H7 (cell line): Measurements from ENCODE around the gene ILKAP. TPM values are rescaled to one million over a fixed set of nuclear protein-coding genes. Genes with fewer than 3 reads are reported as not detected.
A peak's percentile ranks its signal among the peaks of the same experiment; 100 is the strongest.

Experiments used
- DNase-seq: peaks from one replicate; pipeline ENCODE4 v3.0.0; 2012
- H3K27me3 ChIP-seq: 2 replicates; pipeline ENCODE4 v1.6.0; 2011; ENCODE audit warnings: mild to moderate bottlenecking, low read length; ENCODE audit not compliant: control insufficient read depth, insufficient read depth
- H3K36me3 ChIP-seq: replicated peaks from 2 replicates; pipeline ENCODE4 v1.5.1; 2011; ENCODE audit warnings: low read length; ENCODE audit not compliant: control insufficient read depth, insufficient read depth
- H3K4me3 ChIP-seq: 2 replicates; pipeline ENCODE4 v1.5.1; 2011; ENCODE audit warnings: low read depth, mild to moderate bottlenecking, control low read depth, low read length, moderate library complexity; ENCODE audit not compliant: insufficient read depth
- total RNA-seq: library from RNA; depleted of rRNA; stranded (reverse); fragments of >200 nt; shearing (Covaris generic); gene quantifications from 2 replicates; pipeline ENCODE4 v1.2.3, GENCODE V29; 2014

Gene ILKAP
- total RNA-seq, 1 experiment from 2014 or later: 12.8 TPM

- no peak for DNase-seq
- peaks cover 4% of the 10 kb centered on the region for H3K36me3 ChIP-seq
- peaks cover 2% of the 10 kb centered on the region; the same call in 1 of the 2 replicates for H3K27me3 ChIP-seq
- no peak overlapping the region for H3K4me3 ChIP-seq
Measured at GRCh38 chr2:238169048-238169707, 34.3 kb downstream of the ILKAP start.

GRCh38 chr2:238168196-238169047, 35.1 kb downstream of the ILKAP start:
- H3K27me3 ChIP-seq: peaks cover 5% of the 10 kb centered on the region; the same call in 1 of the 2 replicates
- DNase-seq: no peak
- H3K36me3 ChIP-seq: peaks cover 4% of the 10 kb centered on the region
- H3K4me3 ChIP-seq: no peak overlapping the region

- peaks cover 4% of the 10 kb centered on the region for H3K36me3 ChIP-seq
- H3K27me3 ChIP-seq: peaks cover 11% of the 10 kb centered on the region; the same call in 1 of the 2 replicates
- H3K4me3 ChIP-seq: no peak overlapping the region
- DNase-seq: peak; percentile 47
Measured at GRCh38 chr2:238167761-238168160, 35.7 kb downstream of the ILKAP start.

DNA sequence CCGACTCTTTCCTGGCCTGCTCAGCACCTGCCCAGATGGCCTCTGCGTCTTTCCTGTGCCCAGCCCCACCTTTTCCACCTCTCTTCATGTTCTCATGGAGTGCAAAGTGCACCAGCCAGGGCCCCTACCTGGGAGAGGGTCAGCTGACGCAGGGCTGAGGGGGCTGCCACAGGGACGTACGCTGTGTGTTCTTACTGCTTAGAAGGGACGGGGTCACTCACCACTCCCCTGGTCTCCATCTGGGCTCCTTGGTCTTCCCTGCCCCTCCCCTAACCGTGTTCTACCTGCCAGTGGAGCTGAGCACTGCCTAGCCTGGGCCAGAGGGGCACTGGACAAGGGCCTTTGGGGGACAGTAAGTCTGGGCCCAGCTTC, 36.2 kb downstream of the ILKAP start:
- DNase-seq: peak; percentile 56
- peaks cover 16% of the 10 kb centered on the region; the same call in 1 of the 2 replicates for H3K27me3 ChIP-seq
- peaks cover 4% of the 10 kb centered on the region for H3K36me3 ChIP-seq
- H3K4me3 ChIP-seq: no peak overlapping the region

- H3K27me3 ChIP-seq: peaks cover 17% of the 10 kb centered on the region; the same call in 1 of the 2 replicates
- H3K36me3 ChIP-seq: peaks cover 4% of the 10 kb centered on the region
- H3K4me3 ChIP-seq: no peak overlapping the region
- peak; percentile 47 for DNase-seq
Measured at GRCh38 chr2:238166391-238167343, 36.8 kb downstream of the ILKAP start.

DNA sequence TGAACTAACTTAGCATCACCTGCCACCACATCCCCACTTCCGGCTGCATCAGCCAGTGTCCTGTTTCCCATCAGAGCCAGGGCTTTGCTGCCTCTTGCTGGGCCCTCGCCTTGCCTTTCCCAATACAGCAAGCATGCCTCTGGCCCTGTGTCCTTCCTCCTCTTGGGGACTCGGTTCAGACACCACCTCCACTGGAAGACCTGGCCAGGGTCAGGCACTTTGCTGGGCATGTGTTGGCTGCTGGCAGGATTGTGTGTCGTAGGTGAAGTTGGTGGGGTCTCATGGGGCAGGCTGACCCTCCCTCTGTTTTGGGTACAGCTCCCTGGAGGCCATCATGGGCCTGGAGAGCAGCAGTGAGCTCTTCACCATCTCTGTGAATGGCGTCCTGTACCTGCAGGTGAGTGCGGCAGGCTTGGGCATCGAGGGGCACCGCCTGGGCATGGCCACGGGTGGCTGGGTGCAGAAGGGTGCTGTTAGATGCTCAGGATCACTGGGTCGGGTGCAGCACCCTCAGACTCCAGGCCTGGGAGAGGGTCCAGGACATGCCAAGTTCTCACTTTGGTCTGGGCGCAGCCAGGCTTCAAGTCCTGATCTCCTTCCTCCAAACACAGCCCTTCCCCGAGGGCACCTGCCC, 38.1 kb downstream of the ILKAP start:
- DNase-seq: peak; percentile 49
- Histone ChIP-seq H3K4me3 (no peak overlapping the region), H3K36me3 (peaks cover 2% of the 10 kb centered on the region), H3K27me3 (peaks cover 17% of the 10 kb centered on the region)

DNA sequence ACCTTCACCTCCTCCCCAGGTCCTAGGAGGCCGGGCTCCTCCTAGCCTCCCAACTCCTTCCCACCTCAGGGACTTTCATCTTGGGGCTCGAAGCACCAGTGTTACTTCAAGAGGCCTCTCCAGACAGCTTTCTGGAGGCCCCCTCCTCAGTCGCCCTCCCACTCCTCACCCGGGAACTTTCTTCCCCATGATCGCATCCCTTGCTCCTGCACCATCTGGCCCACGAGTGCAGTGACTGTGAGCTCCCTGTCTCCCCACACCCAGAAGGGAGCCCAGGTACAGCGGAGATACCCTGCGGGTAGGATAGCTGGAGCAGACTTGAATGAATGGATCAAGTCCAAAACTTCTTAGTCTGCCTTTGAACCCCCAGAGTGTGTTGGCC, 38.6 kb downstream of the ILKAP start:
- DNase-seq: peak; percentile 44
- H3K4me3 ChIP-seq: no peak overlapping the region

GRCh38 chr2:238163481-238164198, 39.9 kb downstream of the ILKAP start:
- Histone ChIP-seq H3K27me3 (peaks cover 27% of the 10 kb centered on the region), H3K4me3 (peak overlapping the region; percentile 24; the same call in 1 of the 2 replicates), H3K36me3 (no peaks in the 10 kb centered on the region)
- peak; percentile 87 for DNase-seq

More for the DNA sequence above, 38.6 kb downstream of the ILKAP start:
- peaks cover 20% of the 10 kb centered on the region for H3K27me3 ChIP-seq
- H3K36me3 ChIP-seq: peaks cover 2% of the 10 kb centered on the region

DNA sequence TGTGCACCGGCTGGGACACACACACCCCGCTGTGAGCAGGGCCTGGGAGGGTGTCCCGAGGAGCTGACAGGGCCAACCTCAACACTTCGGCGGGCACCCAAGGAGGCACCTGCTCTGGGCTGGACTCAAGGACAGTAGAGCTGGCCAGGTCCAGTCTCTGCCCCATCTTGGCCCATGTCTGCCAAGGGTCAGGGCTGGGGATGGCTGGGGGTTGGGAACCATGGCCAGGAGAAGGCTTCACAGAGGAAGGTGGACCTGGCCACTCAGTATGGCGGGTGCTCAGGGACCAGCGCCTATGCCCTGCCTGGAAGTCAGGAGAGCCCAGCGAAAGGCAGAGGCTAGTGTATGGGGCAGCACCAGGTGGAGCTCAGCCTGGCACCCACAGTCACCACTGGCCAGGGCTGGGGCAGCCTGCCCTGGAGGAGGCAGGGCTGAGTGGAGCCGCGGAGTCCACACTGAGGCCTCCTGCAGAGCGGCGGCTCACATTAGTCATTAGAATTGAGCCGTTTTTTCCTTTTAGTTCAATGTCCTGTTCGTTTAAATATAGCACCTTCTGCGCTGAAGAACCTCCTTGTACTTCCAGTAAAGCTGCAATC, 40.6 kb downstream of the ILKAP start:
- DNase-seq: peak; percentile 70
- H3K27me3 ChIP-seq: peaks cover 32% of the 10 kb centered on the region
- no peak overlapping the region; the same call in 1 of the 2 replicates for H3K4me3 ChIP-seq
- no peaks in the 10 kb centered on the region for H3K36me3 ChIP-seq

DNA sequence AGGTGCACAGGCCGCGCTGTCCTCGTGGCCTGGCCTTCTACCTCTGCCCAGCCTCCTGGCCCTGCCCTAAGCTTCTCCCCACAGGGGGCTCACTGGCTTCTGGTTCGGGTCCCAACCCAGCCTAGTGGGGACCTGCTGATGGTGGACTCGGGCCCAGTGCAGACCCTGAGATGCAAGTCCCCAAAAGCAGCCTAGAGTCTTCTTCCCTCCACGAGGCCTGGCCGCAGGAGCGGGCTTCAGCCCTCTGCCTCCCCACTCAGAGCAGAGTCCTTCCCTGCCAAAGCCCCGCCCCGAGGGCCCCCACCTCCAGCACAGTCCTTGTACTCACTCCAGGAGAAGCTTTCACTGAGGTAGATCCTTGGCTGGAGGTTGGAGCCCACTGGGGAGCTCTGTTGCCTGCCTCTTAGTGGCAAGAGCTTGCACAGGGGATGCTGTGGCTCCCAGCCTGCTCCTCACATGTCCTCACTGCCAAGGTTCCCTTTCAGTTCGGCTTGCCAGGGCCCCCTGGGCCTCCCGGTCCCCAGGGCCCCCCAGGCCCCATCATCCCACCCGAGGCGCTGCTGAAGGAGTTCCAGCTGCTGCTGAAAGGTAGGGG, 41.1 kb downstream of the ILKAP start:
- peaks cover 34% of the 10 kb centered on the region for H3K27me3 ChIP-seq
- DNase-seq: peak; percentile 56
- H3K36me3 ChIP-seq: no peaks in the 10 kb centered on the region
- H3K4me3 ChIP-seq: no peak overlapping the region

DNA sequence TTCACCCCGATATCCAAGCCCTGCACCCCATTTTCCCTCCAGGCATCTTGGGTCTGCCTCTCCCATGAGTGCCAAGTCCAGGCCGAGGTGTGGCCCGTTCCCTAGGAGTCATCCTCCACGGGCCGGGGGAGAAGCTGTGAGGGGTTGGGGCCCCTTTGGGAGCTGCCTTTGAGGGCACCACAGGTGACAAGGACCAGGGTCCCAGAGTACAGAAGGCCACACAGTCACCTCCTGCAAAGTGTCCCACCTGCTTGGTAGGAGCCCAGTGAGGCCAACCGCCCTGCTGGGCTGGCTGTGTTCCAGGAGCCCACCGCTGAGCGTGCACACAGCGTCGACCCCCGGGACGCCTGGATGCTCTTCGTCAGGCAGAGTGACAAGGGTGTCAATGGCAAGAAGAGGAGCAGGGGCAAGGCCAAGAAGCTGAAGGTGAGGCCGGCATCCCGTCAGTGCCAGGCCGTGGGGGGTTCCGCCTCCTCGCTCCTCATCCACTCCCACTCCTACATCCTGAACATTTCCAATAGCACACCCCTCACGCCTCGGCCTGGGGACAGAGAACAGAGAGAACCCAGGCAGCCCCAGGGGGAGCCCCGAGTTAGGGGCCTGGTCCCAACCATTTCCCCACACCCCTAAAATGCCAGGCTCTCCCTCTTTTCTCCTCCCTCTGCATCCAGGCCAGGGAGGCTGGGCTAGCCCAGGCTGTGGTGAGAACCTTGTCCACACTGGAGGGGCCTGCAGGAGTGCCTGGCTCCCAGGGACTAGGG, 42.0 kb downstream of the ILKAP start:
- Histone ChIP-seq H3K4me3 (no peak overlapping the region), H3K36me3 (no peaks in the 10 kb centered on the region), H3K27me3 (peaks cover 34% of the 10 kb centered on the region)
- DNase-seq: peak; percentile 50
